MCF 10A (cell line): ENCODE results near the gene MAP3K12. TPM values are rescaled to one million over a fixed set of nuclear protein-coding genes. Genes with fewer than 3 reads are reported as not detected.

ENCODE experiments used
- BruUV-seq: library from RNA; stranded (reverse); fragments of 400-500 nt; replicated peaks from 2 replicates; lab custom pipeline; 2021; lab: Mats Ljungman, UMichigan
- CTCF ChIA-PET: fragments of 300-600 bp; sonication (Branson Sonifier 250); formaldehyde crosslinking; extraction: SDS; loops from one replicate; lab custom pipeline; 2021; ENCODE audit warnings: antibody characterized with exemption, inconsistent platforms; lab: Yijun Ruan, JAX
- POLR2A ChIA-PET: fragments of 300-600, 350-650 bp; sonication (Branson Sonifier 250); formaldehyde crosslinking; extraction: SDS; loops from one replicate; lab custom pipeline; 2020; ENCODE audit warnings: antibody characterized with exemption, inconsistent platforms; lab: Yijun Ruan, JAX
- DNase-seq: peaks from one replicate; pipeline ENCODE4 v3.0.0-alpha.2; 2018; ENCODE audit not compliant: unreplicated experiment
- H3K27ac Mint-ChIP-seq: one replicate; pipeline ENCODE4 v1.8.0; 2022; ENCODE audit warnings: mild to moderate bottlenecking, low read depth, mixed read lengths; ENCODE audit not compliant: unreplicated experiment
- H3K27me3 Mint-ChIP-seq: one replicate; pipeline ENCODE4 v1.8.0; 2022; ENCODE audit warnings: mixed read lengths; ENCODE audit not compliant: insufficient read depth, unreplicated experiment
- H3K36me3 Mint-ChIP-seq: one replicate; pipeline ENCODE4 v1.8.0; 2022; ENCODE audit warnings: mild to moderate bottlenecking, moderate library complexity, mixed read lengths; ENCODE audit not compliant: insufficient read depth, unreplicated experiment
- H3K4me1 Mint-ChIP-seq: one replicate; pipeline ENCODE4 v1.8.0; 2022; ENCODE audit warnings: mixed read lengths; ENCODE audit not compliant: insufficient read depth, unreplicated experiment
- H3K4me3 Mint-ChIP-seq: one replicate; pipeline ENCODE4 v1.8.0; 2022; ENCODE audit warnings: mild to moderate bottlenecking, moderate library complexity, mixed read lengths; ENCODE audit not compliant: unreplicated experiment
- H3K9me3 Mint-ChIP-seq: one replicate; pipeline ENCODE4 v1.8.0; 2022; ENCODE audit warnings: mixed read lengths; ENCODE audit not compliant: unreplicated experiment
- CTCF ChIP-seq: fragments of 200-600 bp; IDR thresholded peaks from one replicate; pipeline ENCODE4 v1.8.0; 2022; ENCODE audit warnings: antibody characterized with exemption, mild to moderate bottlenecking; ENCODE audit not compliant: unreplicated experiment
- intact Hi-C: fragments of 100-400 bp; cut with micrococcal nuclease; formaldehyde crosslinking; loops from 2 replicates; pipeline ENCODE4 v1.14.1; 2022
- total RNA-seq: library from RNA; stranded (reverse); gene quantifications from 2 replicates; pipeline ENCODE4 v1.2.3, GENCODE V29; 2022

The MAP3K12 gene
- total RNA-seq, 1 experiment from 2014 or later = 4.6 TPM

GRCh38 chr12:53474077-53474476 lies 25.2 kb downstream of the MAP3K12 start:
- intact Hi-C loops = no loop called here
- DNase-seq = no peak
- Mint-ChIP-seq H3K27ac (peak overlapping the region; percentile 27), H3K27me3 (no peaks in the 10 kb centered on the region), H3K9me3 (no peaks in the 10 kb centered on the region), H3K4me1 (peaks cover 21% of the 10 kb centered on the region), H3K36me3 (peaks cover 100% of the 10 kb centered on the region), H3K4me3 (no peak overlapping the region)
- BruUV-seq = no TSS peak
- TF ChIP-seq CTCF = no peak
- CTCF ChIA-PET = interaction anchor here (0.5 to 3.4 kb wide), 6 partner anchors 17 to 409 kb away, joined by 3 to 23 read pairs (median 3); partner anchors contain the start of genes AAAS and NPFF
- POLR2A ChIA-PET = interaction anchor here (1.0 to 3.6 kb wide), 6 partner anchors 9 to 28 kb away, joined by 3 to 25 read pairs (median 10); partner anchors contain the start of gene TARBP2

GRCh38 chr12:53472056-53472582 lies 27.1 kb downstream of the MAP3K12 start:
- Mint-ChIP-seq H3K27ac (no peak overlapping the region), H3K4me3 (no peak overlapping the region), H3K27me3 (no peaks in the 10 kb centered on the region), H3K36me3 (peaks cover 100% of the 10 kb centered on the region), H3K4me1 (peaks cover 20% of the 10 kb centered on the region), H3K9me3 (no peaks in the 10 kb centered on the region)
- TF ChIP-seq CTCF = no peak
- ChIA-PET CTCF (interaction anchor here (0.6 to 1.3 kb wide), 4 partner anchors 13 to 500 kb away, joined by 3 read pairs; no protein-coding TSS in a partner anchor), POLR2A (interaction anchor here (1.1 to 2.1 kb wide), 6 partner anchors 8 to 29 kb away, joined by 4 to 9 read pairs (median 5); partner anchors contain the start of gene TARBP2)
- intact Hi-C loops = no loop called here
- BruUV-seq = no TSS peak
- no peak for DNase-seq

DNA sequence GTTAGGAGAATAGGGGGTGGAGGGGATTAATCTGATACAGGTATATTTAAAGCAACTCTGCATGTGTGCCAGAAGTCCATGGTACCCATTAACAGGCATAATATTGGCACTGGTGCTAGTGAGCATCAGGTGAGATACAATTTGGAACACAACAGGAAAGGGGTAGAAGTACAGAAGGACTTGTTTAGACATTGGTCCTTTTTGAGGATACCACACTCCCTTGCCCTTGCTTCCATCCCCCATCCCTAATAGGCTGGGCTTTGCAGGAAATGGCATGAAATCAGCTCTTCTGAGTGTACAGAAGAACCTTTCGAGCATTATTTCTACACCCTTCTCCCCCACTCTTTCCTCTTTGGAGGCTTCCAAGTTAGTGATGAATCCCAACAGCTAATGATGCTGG lies 31.0 kb downstream of the MAP3K12 start:
- H3K4me3 Mint-ChIP-seq = no peak overlapping the region
- no peak overlapping the region for H3K27ac Mint-ChIP-seq
- DNase-seq = no peak
- TF ChIP-seq CTCF = no peak
- intact Hi-C loops = no loop called here
- H3K9me3 Mint-ChIP-seq = no peaks in the 10 kb centered on the region
- H3K36me3 Mint-ChIP-seq = peaks cover 100% of the 10 kb centered on the region
- no TSS peak for BruUV-seq
- no peaks in the 10 kb centered on the region for H3K27me3 Mint-ChIP-seq
- POLR2A ChIA-PET = interaction anchor here (0.7 to 1.6 kb wide), 5 partner anchors 10 to 28 kb away, joined by 3 to 7 read pairs (median 4); no protein-coding TSS in a partner anchor
- CTCF ChIA-PET = interaction anchor here (0.6 to 1.1 kb wide), 3 partner anchors 10 to 338 kb away, joined by 3 to 4 read pairs (median 4); partner anchors contain the start of gene AAAS
- peaks cover 36% of the 10 kb centered on the region for H3K4me1 Mint-ChIP-seq

DNA sequence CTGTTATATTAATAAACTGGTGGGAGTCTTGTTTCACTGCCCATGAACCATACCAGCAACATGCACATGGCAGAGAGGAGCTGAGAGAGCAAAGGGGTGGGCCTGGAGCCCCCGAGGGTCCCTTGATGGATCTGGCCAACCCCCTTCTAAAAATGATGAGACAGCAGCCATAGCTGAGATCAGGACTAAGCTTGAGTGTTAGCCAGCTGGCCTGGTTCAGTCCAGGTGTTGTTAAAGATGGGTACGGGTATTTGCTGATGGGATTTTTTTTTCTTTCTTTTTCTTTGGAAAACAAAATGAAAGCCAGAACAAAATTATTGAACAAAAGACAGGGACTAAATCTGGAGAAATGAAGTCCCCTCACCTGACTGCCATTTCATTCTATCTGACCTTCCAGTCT lies 31.4 kb downstream of the MAP3K12 start:
- CTCF ChIA-PET = interaction anchor here (0.6 to 1.2 kb wide), 4 partner anchors 8 to 338 kb away, joined by 3 to 5 read pairs (median 4); partner anchors contain the start of gene AAAS
- POLR2A ChIA-PET = interaction anchor here (0.7 to 1.6 kb wide), 5 partner anchors 9 to 28 kb away, joined by 3 to 7 read pairs (median 4); no protein-coding TSS in a partner anchor

More for the DNA sequence above, 31.4 kb downstream of the MAP3K12 start:
- H3K27me3 Mint-ChIP-seq = no peaks in the 10 kb centered on the region
- intact Hi-C loops = no loop called here
- TSS peak; percentile 9 for BruUV-seq
- no peak for DNase-seq
- no peaks in the 10 kb centered on the region for H3K9me3 Mint-ChIP-seq
- no peak for TF ChIP-seq CTCF
- H3K36me3 Mint-ChIP-seq = peaks cover 100% of the 10 kb centered on the region
- H3K4me3 Mint-ChIP-seq = no peak overlapping the region
- H3K4me1 Mint-ChIP-seq = peaks cover 36% of the 10 kb centered on the region
- no peak overlapping the region for H3K27ac Mint-ChIP-seq
